Mesothelial cell of epicardium (in vitro differentiated cells): ENCODE measurements around the gene LRRC75A. TPM values are rescaled to one million over a fixed set of nuclear protein-coding genes. Genes with fewer than 3 reads are reported as not detected.
"Not testable (repeated sequence)": the region's sequence is repeated elsewhere in the genome, so short reads cannot be mapped to it uniquely, and the experiment has no call there.

Source experiments
- DNase-seq, 2 experiments: peaks; one replicate each; pipeline ENCODE4 v3.0.0; 2021; ENCODE audit warnings: low spot score in 2 of 2; ENCODE audit not compliant: unreplicated experiment in 2 of 2
- H3K27ac Mint-ChIP-seq: 2 replicates; pipeline ENCODE4 v1.8.0; 2021; ENCODE audit warnings: mixed read lengths
- H3K27me3 Mint-ChIP-seq: 2 replicates; pipeline ENCODE4 v1.8.0; 2021; ENCODE audit warnings: low read depth, mixed read lengths
- H3K36me3 Mint-ChIP-seq: 2 replicates; pipeline ENCODE4 v1.8.0; 2021; ENCODE audit warnings: mixed read lengths
- H3K4me1 Mint-ChIP-seq: 2 replicates; pipeline ENCODE4 v1.8.0; 2021; ENCODE audit warnings: mixed read lengths
- H3K4me3 Mint-ChIP-seq: 2 replicates; pipeline ENCODE4 v1.8.0; 2021; ENCODE audit warnings: mild to moderate bottlenecking, moderate library complexity, mixed read lengths
- H3K9me3 Mint-ChIP-seq: 2 replicates; pipeline ENCODE4 v1.8.0; 2021; ENCODE audit warnings: mixed read lengths
- total RNA-seq: library from RNA; stranded (reverse); gene quantifications from 3 replicates; pipeline ENCODE4 v1.2.1, GENCODE V29; 2021
- TF ChIP-seq, protein P1 (sequence below): fragments of 200-600 bp; sonication (generic); IDR thresholded peaks from one replicate; pipeline ENCODE4 v1.5.0; 2021; ENCODE audit warnings: antibody characterized with exemption; ENCODE audit not compliant: unreplicated experiment

The LRRC75A gene
- total RNA-seq, result 4.0 to 4.5 TPM (median 4.3 TPM) in 3 replicates

- no peaks in the 10 kb centered on the region for H3K9me3 Mint-ChIP-seq
- H3K4me3 Mint-ChIP-seq, result peak within 1 kb of the TSS; percentile 73
- peaks cover 22% of the 10 kb centered on the region for H3K4me1 Mint-ChIP-seq
- no peaks in the 10 kb centered on the region for H3K36me3 Mint-ChIP-seq
- peaks cover 53% of the 10 kb centered on the region for H3K27me3 Mint-ChIP-seq
- DNase-seq, result peak; percentile 63 to 76
- H3K27ac Mint-ChIP-seq, result no peak within 1 kb of the TSS
- TF ChIP-seq, protein P1, sequence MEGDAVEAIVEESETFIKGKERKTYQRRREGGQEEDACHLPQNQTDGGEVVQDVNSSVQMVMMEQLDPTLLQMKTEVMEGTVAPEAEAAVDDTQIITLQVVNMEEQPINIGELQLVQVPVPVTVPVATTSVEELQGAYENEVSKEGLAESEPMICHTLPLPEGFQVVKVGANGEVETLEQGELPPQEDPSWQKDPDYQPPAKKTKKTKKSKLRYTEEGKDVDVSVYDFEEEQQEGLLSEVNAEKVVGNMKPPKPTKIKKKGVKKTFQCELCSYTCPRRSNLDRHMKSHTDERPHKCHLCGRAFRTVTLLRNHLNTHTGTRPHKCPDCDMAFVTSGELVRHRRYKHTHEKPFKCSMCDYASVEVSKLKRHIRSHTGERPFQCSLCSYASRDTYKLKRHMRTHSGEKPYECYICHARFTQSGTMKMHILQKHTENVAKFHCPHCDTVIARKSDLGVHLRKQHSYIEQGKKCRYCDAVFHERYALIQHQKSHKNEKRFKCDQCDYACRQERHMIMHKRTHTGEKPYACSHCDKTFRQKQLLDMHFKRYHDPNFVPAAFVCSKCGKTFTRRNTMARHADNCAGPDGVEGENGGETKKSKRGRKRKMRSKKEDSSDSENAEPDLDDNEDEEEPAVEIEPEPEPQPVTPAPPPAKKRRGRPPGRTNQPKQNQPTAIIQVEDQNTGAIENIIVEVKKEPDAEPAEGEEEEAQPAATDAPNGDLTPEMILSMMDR, result no peak
These were observed at the start of gene LRRC75A for GRCh38 chr17:16491703-16492612. LRRC75A (minus strand) TSS chr17:16492193; CDS start chr17:16491990, 203 bp downstream.

DNA sequence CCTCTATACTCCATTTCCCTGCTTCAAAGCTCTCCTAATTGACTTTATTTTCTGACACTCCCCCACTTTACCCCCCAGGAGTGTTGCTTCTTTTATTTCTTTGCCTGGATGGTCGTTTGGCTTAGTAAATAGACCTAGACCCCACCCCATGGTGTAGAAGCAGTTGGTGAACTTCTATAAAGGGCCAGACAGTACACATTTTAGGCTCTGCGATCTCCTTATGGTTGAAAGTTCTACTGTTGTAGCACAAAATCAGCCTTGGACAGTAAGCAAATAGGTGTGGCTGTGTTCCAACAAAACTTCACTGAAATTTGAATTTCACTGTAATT, 45.1 kb upstream of the LRRC75A start:
- no peaks in the 10 kb centered on the region for H3K36me3 Mint-ChIP-seq
- DNase-seq, result no peak
- H3K9me3 Mint-ChIP-seq, result no peaks in the 10 kb centered on the region
- peaks cover 12% of the 10 kb centered on the region for H3K4me1 Mint-ChIP-seq
- H3K27ac Mint-ChIP-seq, result no peak overlapping the region
- TF ChIP-seq, protein P1, result peak; percentile 2
- peaks cover 3% of the 10 kb centered on the region for H3K27me3 Mint-ChIP-seq
- H3K4me3 Mint-ChIP-seq, result peak overlapping the region; percentile 96

- H3K27me3 Mint-ChIP-seq, result peaks cover 25% of the 10 kb centered on the region
- no peak for DNase-seq
- H3K4me3 Mint-ChIP-seq, result no peak overlapping the region
- no peak overlapping the region for H3K27ac Mint-ChIP-seq
- H3K4me1 Mint-ChIP-seq, result peaks cover 12% of the 10 kb centered on the region
- TF ChIP-seq, protein P1, result no peak
- H3K9me3 Mint-ChIP-seq, result no peaks in the 10 kb centered on the region
- no peaks in the 10 kb centered on the region for H3K36me3 Mint-ChIP-seq
These were observed 42.2 kb upstream of the LRRC75A start for GRCh38 chr17:16534236-16534635.

GRCh38 chr17:16529906-16530305, 37.9 kb upstream of the LRRC75A start:
- H3K4me1 Mint-ChIP-seq, result peaks cover 2% of the 10 kb centered on the region
- no peak overlapping the region for H3K4me3 Mint-ChIP-seq
- DNase-seq, result no peak
- H3K27ac Mint-ChIP-seq, result no peak overlapping the region
- TF ChIP-seq, protein P1, result no peak
- peaks cover 46% of the 10 kb centered on the region for H3K27me3 Mint-ChIP-seq
- no peaks in the 10 kb centered on the region for H3K9me3 Mint-ChIP-seq
- H3K36me3 Mint-ChIP-seq, result no peaks in the 10 kb centered on the region

DNA sequence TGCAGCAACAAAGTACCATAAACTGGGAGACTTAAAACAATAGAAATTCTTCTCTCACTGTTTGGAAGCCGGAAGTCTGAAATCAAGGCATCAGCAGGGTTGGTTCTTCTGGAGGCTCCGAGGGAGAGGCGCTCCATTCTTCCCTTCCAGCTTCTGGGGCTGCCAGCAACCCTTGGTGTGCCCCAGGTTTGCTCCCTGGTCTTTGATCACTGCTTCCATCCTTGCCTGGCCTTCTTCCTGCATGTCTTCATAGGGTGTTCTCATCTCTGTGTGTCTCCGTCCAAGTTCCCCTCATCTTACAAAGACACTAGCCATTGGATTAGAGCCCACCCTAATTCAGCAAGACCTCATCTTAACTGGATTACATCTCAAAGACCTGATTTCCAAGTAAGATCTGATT, 35.3 kb upstream of the LRRC75A start:
- DNase-seq, result no peak
- Mint-ChIP-seq H3K27me3 (peaks cover 46% of the 10 kb centered on the region), H3K27ac (no peak overlapping the region), H3K4me1 (no peaks in the 10 kb centered on the region), H3K4me3 (no peak overlapping the region), H3K9me3 (no peaks in the 10 kb centered on the region), H3K36me3 (no peaks in the 10 kb centered on the region)
- TF ChIP-seq, protein P1, result no peak

DNA sequence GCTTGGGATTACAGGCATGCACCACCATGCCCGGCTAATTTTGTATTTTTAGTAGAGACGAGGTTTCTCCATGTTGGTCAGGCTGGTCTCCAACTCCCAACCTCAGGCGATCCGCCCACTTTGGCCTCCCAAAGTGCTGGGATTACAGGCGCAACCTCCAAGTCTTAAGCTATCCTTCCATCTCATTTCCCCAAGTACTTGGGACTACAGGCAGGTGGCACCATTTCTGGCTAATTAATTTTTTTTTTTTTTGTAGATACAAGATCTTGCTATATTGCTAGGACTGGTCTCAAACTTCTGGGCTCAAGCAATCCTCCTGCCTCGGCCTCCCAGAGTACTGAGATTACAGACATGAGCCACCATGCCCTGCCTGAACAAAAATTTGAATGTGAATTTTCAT, 33.6 kb upstream of the LRRC75A start:
- not testable (repeated sequence) for H3K4me3 Mint-ChIP-seq, H3K4me1 Mint-ChIP-seq, H3K27ac Mint-ChIP-seq, H3K36me3 Mint-ChIP-seq, H3K9me3 Mint-ChIP-seq, DNase-seq
- H3K27me3 Mint-ChIP-seq, result peaks cover 35% of the 10 kb centered on the region
